Endothelial cell of umbilical vein (primary cell): ENCODE data around the gene STXBP5. TPM values are rescaled to one million over a fixed set of nuclear protein-coding genes. Genes with fewer than 3 reads are reported as not detected.

Source experiments
- BruUV-seq: library from RNA; stranded (reverse); fragments of 400-500 nt; replicated peaks from 2 replicates; lab custom pipeline; 2021; lab: Mats Ljungman, UMichigan
- CTCF ChIA-PET: fragments of 300-600, 350-600 bp; sonication (Branson Sonifier 250); formaldehyde crosslinking; loops from one replicate; lab custom pipeline; 2021; ENCODE audit warnings: antibody characterized with exemption, inconsistent platforms; lab: Charles Lee
- POLR2A ChIA-PET: fragments of 300-600, 350-600 bp; sonication (Branson Sonifier 250); formaldehyde crosslinking; loops from one replicate; lab custom pipeline; 2021; ENCODE audit warnings: antibody characterized with exemption, inconsistent platforms; lab: Charles Lee
- DNase-seq: peaks from one replicate; pipeline ENCODE4 v3.0.0-alpha.2; 2011; ENCODE audit warnings: low read depth, low spot score
- FAIRE-seq: peaks from 2 replicates; lab custom pipeline; 2011; peaks lifted over from hg19 to GRCh38; lab: Jason Lieb, UNC
- H2AFZ ChIP-seq: 2 replicates; pipeline ENCODE4 v1.6.0; 2012; ENCODE audit warnings: low read depth, low read length, control low read depth, inconsistent platforms
- H3K27ac ChIP-seq: 2 replicates; pipeline ENCODE4 v1.5.1; 2011; ENCODE audit warnings: low read depth, mild to moderate bottlenecking, control low read depth, low read length, moderate library complexity; ENCODE audit not compliant: insufficient read depth
- H3K27me3 ChIP-seq, 2 experiments: 2 replicates each; pipeline versions ENCODE4 v1.6.0 to v1.6.1; 2011; ENCODE audit warnings: low read length in 2 of 2, mixed read lengths in 1 of 2; ENCODE audit not compliant: control insufficient read depth in 2 of 2, insufficient read depth in 2 of 2
- H3K36me3 ChIP-seq, 2 experiments: 2 replicates in 1 of 2; 3 replicates in 1 of 2; pipeline ENCODE4 v1.5.1; 2011; ENCODE audit warnings: low read length in 2 of 2, mild to moderate bottlenecking in 1 of 2, moderate library complexity in 1 of 2; ENCODE audit not compliant: control insufficient read depth in 2 of 2, insufficient read depth in 2 of 2; ENCODE audit errors: extremely low read depth in 1 of 2
- H3K4me1 ChIP-seq: 3 replicates; pipeline ENCODE4 v1.5.1; 2011; ENCODE audit warnings: mild to moderate bottlenecking, low read length; ENCODE audit not compliant: control insufficient read depth, insufficient read depth; ENCODE audit errors: extremely low read depth
- H3K4me2 ChIP-seq: 2 replicates; pipeline ENCODE4 v1.6.1; 2011; ENCODE audit warnings: low read length, control low read depth, mixed read lengths; ENCODE audit not compliant: insufficient read depth
- H3K4me3 ChIP-seq, 3 experiments: fragments of 200-600 bp in 1 of 3; sonication (generic), shearing (Covaris generic) in 1 of 3; replicated peaks in 1 of 3; 2 replicates each; pipeline ENCODE4 v1.5.1; 2011 to 2016; ENCODE audit warnings: control low read depth in 3 of 3, low read length in 3 of 3, mild to moderate bottlenecking in 2 of 3, inconsistent platforms in 1 of 3, low read depth in 1 of 3, moderate library complexity in 1 of 3; ENCODE audit not compliant: insufficient read depth in 1 of 3
- H3K79me2 ChIP-seq: 2 replicates; pipeline ENCODE4 v1.6.0; 2012; ENCODE audit warnings: low read length, inconsistent platforms; ENCODE audit not compliant: control insufficient read depth, insufficient read depth
- H3K9ac ChIP-seq: replicated peaks from 2 replicates; pipeline ENCODE3; 2011; ENCODE audit warnings: low read length, control low read depth; ENCODE audit not compliant: insufficient read depth; ENCODE audit errors: extremely low read depth
- H3K9me1 ChIP-seq: replicated peaks from 3 replicates; pipeline ENCODE4 v1.6.0; 2011; ENCODE audit warnings: mild to moderate bottlenecking, low read length; ENCODE audit not compliant: control insufficient read depth, insufficient read depth; ENCODE audit errors: extremely low read depth
- H3K9me3 ChIP-seq: replicated peaks from 2 replicates; pipeline ENCODE4 v1.5.1; 2012; ENCODE audit warnings: low read length, inconsistent platforms; ENCODE audit not compliant: control insufficient read depth, insufficient read depth
- H4K20me1 ChIP-seq: replicated peaks from 2 replicates; pipeline ENCODE3; 2011; ENCODE audit warnings: mild to moderate bottlenecking, low read length; ENCODE audit not compliant: control insufficient read depth, insufficient read depth; ENCODE audit errors: extremely low read depth
- CTCF ChIP-seq, 2 donors: IDR thresholded peaks; 1 replicate in 1 of 2; 2 replicates in 1 of 2; pipeline ENCODE4 v1.5.1; 2011; ENCODE audit warnings: low read length in 2 of 2, mild to moderate bottlenecking in 2 of 2, moderate library complexity in 2 of 2, control low read depth in 1 of 2, inconsistent platforms in 1 of 2, low read depth in 1 of 2; ENCODE audit not compliant: insufficient read depth in 1 of 2; ENCODE audit errors: extremely low read depth in 1 of 2
- EZH2 ChIP-seq: IDR thresholded peaks from 2 replicates; pipeline ENCODE4 v1.6.1; 2012; ENCODE audit warnings: borderline replicate concordance, low read depth, mild to moderate bottlenecking, moderate library complexity, low read length, inconsistent platforms; ENCODE audit not compliant: severe bottlenecking
- FOS ChIP-seq: IDR thresholded peaks from 2 replicates; pipeline ENCODE4 v1.6.1; 2011; ENCODE audit warnings: mild to moderate bottlenecking, low read length, moderate library complexity, borderline replicate concordance; ENCODE audit not compliant: insufficient read depth
- GATA2 ChIP-seq: IDR thresholded peaks from 2 replicates; pipeline ENCODE4 v1.7.0; 2011; ENCODE audit warnings: low read depth, mild to moderate bottlenecking, moderate library complexity, mixed read lengths, low read length; ENCODE audit not compliant: insufficient read length, insufficient read depth
- JUN ChIP-seq: IDR thresholded peaks from 2 replicates; pipeline ENCODE4 v1.6.1; 2011; ENCODE audit warnings: borderline replicate concordance, low read depth; ENCODE audit not compliant: insufficient read length, insufficient read depth
- MYC ChIP-seq: IDR thresholded peaks from one replicate; pipeline ENCODE4 v1.6.1; 2011; ENCODE audit warnings: mild to moderate bottlenecking, low read depth, low read length
- POLR2A ChIP-seq: IDR thresholded peaks from 2 replicates; pipeline ENCODE4 v1.6.1; 2012; ENCODE audit warnings: low read depth, mild to moderate bottlenecking, control low read depth, low read length
- POLR2AphosphoS5 ChIP-seq: IDR thresholded peaks from 2 replicates; pipeline ENCODE4 v1.6.1; 2012; ENCODE audit warnings: low read depth, mild to moderate bottlenecking, control low read depth, low read length, moderate library complexity; ENCODE audit not compliant: insufficient read depth
- dilution Hi-C: fragments of 300-500 bp; cut with MboI; formaldehyde crosslinking; loops from one replicate; pipeline ENCODE4 v1.15.0; 2019; ENCODE audit warnings: low sequenced_read_pairs; ENCODE audit not compliant: extremely low pct_ligation_motif_present
- intact Hi-C: fragments of 100-400 bp; cut with micrococcal nuclease; formaldehyde crosslinking; loops from one replicate; pipeline ENCODE4 v1.10.0; 2022
- polyA plus RNA-seq, 4 experiments: library from polyadenylated mRNA; depleted of rRNA in 3 of 4; stranded (reverse) in 3 of 4; unstranded in 1 of 4; fragments of >200 nt; gene quantifications; 2 replicates each; pipeline versions ENCODE4 v1.2.1 to v1.2.3, GENCODE V29; 2011 to 2012; ENCODE audit warnings: missing spikeins in 1 of 4
- total RNA-seq: library from RNA; stranded (reverse); gene quantifications from 2 replicates; pipeline ENCODE4 v1.2.3, GENCODE V29; 2021

Gene STXBP5
- total and polyA plus RNA-seq, 2 donors (not counting 3 experiments of a cell fraction or from before 2014, with no cell fraction given): 7.1 to 21.8 TPM

GRCh38 chr6:147212622-147213021, 8.4 kb downstream of the STXBP5 start:
- Histone ChIP-seq H3K9me1 (no peaks in the 10 kb centered on the region), H3K27ac (no peak overlapping the region), H4K20me1 (peaks cover 2% of the 10 kb centered on the region), H2AFZ (no peak overlapping the region), H3K79me2 (peaks cover 20% of the 10 kb centered on the region), H3K9me3 (no peaks in the 10 kb centered on the region), H3K4me2 (no peak overlapping the region), H3K27me3 (no peaks in the 10 kb centered on the region), H3K9ac (no peak overlapping the region), H3K4me3 (no peak overlapping the region), H3K36me3 (no peaks in the 10 kb centered on the region), H3K4me1 (no peaks in the 10 kb centered on the region)
- ChIA-PET CTCF (interaction anchor here (1.5 kb wide), 1 partner anchor 9 kb away, joined by 4 read pairs; no protein-coding TSS in a partner anchor), POLR2A (interaction anchor here (0.7 kb wide), 1 partner anchor 68 kb away, joined by 4 read pairs; no protein-coding TSS in a partner anchor)
- TF ChIP-seq GATA2 (no peak), CTCF (IDR thresholded peaks at IDR 0.05; ENCODE audit: extremely low read depth in 1 of 2, insufficient read depth in 1 of 2, low read depth in 1 of 2, low read length in 2 of 2) (no peak), MYC (no peak), EZH2 (no peak), JUN (no peak), FOS (no peak), POLR2A (no peak), POLR2AphosphoS5 (no peak)
- no TSS peak for BruUV-seq
- intact Hi-C loops (no loop called here), dilution Hi-C loops (no loop called here)
- DNase-seq (no peak), FAIRE-seq (no peak)
